ENCODE results near the gene NSDHL.
"Not testable (repeated sequence)": the region's sequence is repeated elsewhere in the genome, so short reads cannot be mapped to it uniquely, and the experiment has no call there.

The NSDHL gene

DNA sequence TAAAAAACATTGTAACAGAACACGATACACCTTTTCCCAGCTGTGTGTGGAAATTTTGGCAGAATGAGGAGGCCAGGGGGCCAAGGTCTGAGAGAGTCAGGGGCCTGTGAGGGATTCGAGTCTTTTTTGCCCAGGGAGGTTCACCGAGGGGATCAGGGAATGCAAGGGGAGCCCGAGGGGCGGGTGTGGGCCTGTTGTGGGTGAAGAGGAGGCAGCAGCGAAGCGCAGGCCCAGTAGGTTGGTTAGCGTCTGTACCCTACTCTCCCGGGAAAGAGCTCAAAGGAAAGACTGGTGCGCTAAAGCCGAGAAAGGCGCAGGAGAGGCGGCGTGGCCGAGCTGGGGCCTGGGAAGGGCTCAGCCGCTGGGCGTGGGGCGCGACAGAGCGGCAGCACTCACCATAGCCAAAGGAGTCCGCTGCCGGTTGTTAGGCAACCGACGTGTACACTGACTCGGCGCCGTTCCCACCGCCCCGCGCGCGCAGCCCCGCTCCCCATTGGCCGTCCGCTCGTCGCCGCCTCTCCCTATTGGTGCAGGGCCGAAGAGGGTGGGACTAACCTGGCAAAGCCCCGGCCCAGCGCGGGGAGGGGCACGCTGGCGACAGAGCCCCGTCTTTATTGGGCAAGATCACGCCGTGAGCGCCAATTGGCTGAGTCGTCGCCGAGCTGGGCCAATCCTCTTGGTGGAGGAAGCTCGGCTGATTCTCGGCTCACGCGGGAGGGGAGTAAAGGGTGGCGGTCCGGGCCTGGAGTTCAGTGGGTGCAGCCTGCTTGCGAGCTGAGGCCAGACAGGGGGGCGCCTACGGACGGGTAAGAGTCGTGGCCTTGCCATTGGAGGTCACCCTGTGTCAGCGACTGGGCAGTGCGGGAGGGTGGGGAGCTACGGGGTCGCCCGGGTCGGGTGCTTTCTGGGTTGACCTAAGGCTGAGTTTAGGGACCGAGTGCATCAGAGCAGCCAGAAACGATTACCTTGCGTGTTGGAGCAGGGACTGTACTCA is at the start of gene NSDHL, which contains the start of gene CETN2:
Gene NSDHL, plus strand, starts transcription at position 752 of the 994 bp plus-strand sequence. CDS start 15,262 bp downstream, outside the sequence.
Gene CETN2, minus strand, starts transcription at position 446 of the 994 bp plus-strand sequence. Its CDS starts 47 bp downstream, at position 399.
- peak; percentile 73 for DNase-seq

- not testable (repeated sequence) for DNase-seq
Observed at GRCh38 chrX:152787062-152787461, 43.8 kb upstream of the NSDHL start.

DNA sequence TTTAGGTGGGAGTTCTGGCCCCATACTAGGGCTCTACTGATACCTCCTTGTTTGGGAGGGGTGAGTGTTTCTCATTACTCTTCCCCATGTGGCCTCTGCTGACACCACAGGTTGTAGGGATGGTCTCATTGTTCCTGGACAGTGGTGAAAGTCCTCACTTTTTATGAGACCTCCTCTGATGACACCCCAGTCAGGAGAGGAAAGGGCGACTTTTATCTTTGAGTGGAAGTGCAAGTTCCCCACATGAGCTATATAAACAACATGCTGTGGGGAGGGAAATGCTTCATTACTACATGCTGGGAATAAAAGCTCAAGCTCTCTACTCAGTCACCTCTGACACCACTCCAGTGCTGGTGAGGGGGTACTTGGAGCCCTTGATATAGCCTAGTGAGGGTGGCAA is 31.9 kb upstream of the NSDHL start:
- no peak for DNase-seq

- no peak for DNase-seq
Observed at GRCh38 chrX:152806035-152806434, 24.8 kb upstream of the NSDHL start.

DNA sequence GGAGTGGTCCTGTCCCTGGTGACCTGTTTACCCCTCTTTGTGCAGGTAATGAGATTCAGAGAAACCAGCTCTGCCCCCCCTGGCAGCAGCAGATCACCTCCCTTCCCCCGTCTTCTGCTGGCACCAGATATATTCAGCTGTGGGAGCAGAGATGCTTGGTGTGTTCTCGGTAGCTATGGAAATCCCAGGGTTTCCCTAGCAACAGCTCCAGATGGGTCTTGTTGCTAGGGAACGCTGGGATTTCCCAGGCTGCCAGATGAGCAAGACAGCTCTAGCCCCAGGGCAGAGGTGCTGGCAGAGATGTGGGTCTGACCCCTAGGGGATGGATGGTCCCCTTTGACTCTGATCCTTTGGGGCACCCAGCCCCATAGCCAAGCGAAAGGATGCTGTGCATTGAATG is 20.5 kb upstream of the NSDHL start:
- DNase-seq, result no peak

GRCh38 chrX:152813206-152813605 is 17.7 kb upstream of the NSDHL start:
- DNase-seq, result no peak

DNA sequence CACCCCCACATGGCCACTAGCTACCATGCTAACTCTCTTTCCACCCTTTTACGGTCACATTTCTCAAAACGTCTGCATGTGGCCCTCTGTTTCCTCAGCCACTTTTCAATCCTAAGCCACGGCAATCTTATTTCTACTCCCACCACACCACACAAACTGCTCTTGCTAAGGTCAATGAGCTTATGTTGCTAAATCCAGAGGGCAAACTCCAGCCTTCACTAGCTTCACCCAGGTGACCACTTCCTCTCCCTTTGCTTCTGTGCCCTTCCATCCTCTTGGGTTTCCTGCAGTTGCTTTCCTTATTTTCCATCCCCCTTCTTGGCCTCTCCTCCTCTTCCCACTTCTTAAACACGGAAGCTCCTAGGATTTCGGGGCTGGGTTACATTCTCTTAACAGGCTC is 16.8 kb upstream of the NSDHL start:
- DNase-seq, result no peak

- DNase-seq, result no peak
Observed at GRCh38 chrX:152817078-152817764, 13.6 kb upstream of the NSDHL start.

- DNase-seq, result no peak
Observed at GRCh38 chrX:152818356-152818755, 12.5 kb upstream of the NSDHL start.

DNA sequence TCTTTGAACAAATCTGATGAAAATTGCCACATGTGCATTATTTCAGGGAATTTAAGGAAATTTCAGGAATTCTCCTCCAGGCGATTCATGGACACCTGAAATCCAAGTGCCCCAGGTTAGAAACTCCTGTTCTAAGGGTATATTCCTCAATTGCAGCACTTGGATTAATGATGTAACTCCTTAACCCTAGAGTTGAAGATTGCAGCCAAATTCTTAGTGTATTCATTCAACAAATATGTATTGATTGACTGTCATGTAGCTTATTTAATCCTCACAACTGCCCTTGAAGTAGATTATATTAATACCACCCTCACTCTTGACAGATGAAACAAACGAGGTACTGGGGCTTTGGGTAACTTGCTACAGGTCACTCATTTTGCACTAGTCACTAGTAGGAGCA is 11.6 kb upstream of the NSDHL start:
- DNase-seq, result no peak

- no peak for DNase-seq
Observed at GRCh38 chrX:152819732-152820131, 11.1 kb upstream of the NSDHL start.

- peak; percentile 0 for DNase-seq
Observed at GRCh38 chrX:152821145-152821765, 9.6 kb upstream of the NSDHL start.

DNA sequence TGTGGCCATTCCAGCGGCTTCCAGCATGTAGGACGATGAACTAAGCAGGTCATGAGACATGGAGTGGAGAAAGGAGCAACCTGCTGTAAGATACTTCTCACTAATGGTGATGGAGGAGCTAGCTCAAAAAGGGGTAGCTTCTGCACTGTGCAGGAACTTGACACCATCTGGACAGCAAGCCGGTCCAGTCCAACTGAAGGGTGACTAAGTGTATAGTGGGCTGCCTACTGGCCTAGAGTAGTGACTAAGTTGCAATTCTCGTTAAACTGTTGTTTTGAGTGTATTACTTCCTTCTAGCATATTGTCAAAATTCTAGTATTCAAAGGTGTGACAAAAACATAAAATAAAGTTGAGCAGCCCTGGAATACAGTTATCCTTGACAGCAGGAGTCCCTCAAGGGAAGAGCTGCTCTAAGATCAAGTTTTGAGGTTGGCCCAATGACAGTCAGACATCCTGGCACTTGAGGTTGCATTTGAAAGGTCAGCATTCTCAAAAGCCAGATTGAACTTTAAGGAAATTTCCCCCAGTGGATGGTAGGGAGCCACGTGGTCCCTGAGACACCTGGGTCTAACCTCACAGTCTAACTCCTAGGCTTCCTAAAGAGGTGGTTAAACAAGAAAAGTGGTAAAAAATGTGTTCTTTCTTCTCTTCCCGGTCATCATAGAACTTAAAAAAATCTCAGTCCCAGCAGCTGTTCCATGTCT is 8.3 kb upstream of the NSDHL start:
- no peak for DNase-seq

DNA sequence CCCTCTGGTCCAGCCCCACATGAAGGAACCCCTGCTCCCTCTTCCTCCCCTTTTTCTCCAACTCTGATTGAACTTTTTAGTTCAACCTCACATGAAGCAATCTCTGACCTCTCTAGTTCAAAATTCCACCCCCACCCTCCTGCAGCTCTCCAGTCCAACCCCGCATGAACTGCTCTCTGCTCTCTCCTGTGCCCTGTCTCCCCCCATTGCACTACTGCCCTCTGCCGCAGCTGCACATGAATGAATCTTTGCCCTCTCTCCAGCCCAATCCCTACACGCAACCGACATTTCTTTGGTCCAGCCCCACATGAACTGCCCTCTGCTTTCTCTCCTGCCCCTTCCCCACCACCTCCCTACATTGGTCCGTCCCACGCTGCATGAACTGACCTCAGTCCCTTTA is 7.2 kb upstream of the NSDHL start:
- DNase-seq, result no peak

GRCh38 chrX:152824841-152825374 is 6.0 kb upstream of the NSDHL start:
- no peak for DNase-seq

DNA sequence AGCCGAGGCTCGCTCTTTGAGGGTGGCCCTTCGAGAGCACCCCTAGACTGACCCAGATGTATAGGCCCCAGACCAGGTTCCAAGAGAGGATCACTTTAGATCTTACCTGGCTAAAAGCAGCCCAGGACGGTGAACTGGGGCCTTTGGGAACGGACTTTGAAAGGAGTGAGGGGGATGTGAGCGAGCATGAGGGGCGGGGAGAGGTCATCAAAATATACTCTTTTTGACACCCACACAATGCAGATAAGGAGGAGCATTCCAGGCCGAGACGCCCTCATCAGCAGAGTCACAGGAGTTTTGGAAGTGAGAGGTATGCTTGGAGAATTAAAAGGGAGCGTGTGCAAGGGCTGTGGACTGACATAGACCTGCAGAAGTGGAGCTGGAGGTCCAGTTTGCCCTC is 528 bp downstream of the NSDHL start:
- DNase-seq, result no peak

- no peak for DNase-seq
Observed at GRCh38 chrX:152832520-152832919, 1.7 kb downstream of the NSDHL start.

- DNase-seq, result no peak
Observed at GRCh38 chrX:152833378-152833777, 2.5 kb downstream of the NSDHL start.

GRCh38 chrX:152835470-152835869 is 4.6 kb downstream of the NSDHL start:
- DNase-seq, result not testable (repeated sequence)

GRCh38 chrX:152842772-152843338 is 12.0 kb downstream of the NSDHL start:
- no peak for DNase-seq

DNA sequence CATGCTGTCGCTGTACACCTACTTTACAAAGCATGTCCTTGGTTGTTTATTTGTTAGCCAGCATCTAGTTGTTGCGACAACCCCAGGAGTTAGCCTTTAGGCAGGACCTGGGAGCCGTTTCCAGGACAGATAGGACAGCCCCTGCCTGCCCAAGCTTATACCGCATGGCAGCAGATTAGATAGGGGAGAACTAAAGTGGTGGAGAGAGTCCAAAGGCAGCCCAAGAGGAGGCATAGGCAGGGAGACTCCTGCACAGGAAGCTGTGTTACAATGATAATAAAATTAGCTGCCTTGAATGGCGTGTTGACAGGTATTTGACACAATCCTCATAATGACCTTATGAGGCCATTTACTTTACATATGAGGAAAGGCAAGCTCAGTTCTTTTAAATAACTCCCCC is 13.0 kb downstream of the NSDHL start:
- no peak for DNase-seq

- DNase-seq, result no peak
Observed at GRCh38 chrX:152844256-152844655, 13.4 kb downstream of the NSDHL start.

All from SHP77 treated with DMSO at 0.1 percent for 48 hours (cell line).